Prostate gland (tissue), 2 donors: ENCODE data around the gene BIN2. TPM values are rescaled to one million over a fixed set of nuclear protein-coding genes. Genes with fewer than 3 reads are reported as not detected.

Source experiments
- DNase-seq: peaks from one replicate; pipeline ENCODE4 v3.0.0-alpha.2; 2019; ENCODE audit warnings: low spot score
- H3K27ac ChIP-seq, 2 donors: fragments of 200-600 bp; sonication (generic); 2 replicates each; pipeline ENCODE4 v1.5.1; 2017 to 2019
- H3K27me3 ChIP-seq: fragments of 200-600 bp; sonication (generic); replicated peaks from 2 replicates; pipeline ENCODE4 v1.5.1; 2019; ENCODE audit not compliant: insufficient read depth
- H3K36me3 ChIP-seq, 2 donors: fragments of 200-600 bp; sonication (generic); 1 replicate in 1 of 2; 2 replicates in 1 of 2; pipeline versions ENCODE4 v1.5.1 to v1.8.1; 2017 to 2019
- H3K4me1 ChIP-seq: fragments of 200-600 bp; sonication (generic); replicated peaks from 2 replicates; pipeline ENCODE4 v1.5.1; 2019
- H3K4me3 ChIP-seq, 2 donors: fragments of 200-600 bp; sonication (generic); 2 replicates each; pipeline ENCODE4 v1.5.1; 2017 to 2019
- H3K9me3 ChIP-seq: fragments of 200-600 bp; sonication (generic); 2 replicates; pipeline ENCODE4 v1.5.1; 2017
- POLR2A ChIP-seq: fragments of 450-650 bp; IDR thresholded peaks from one replicate; pipeline ENCODE4 v1.6.1; 2016; ENCODE audit warnings: antibody characterized with exemption, mild to moderate bottlenecking
- POLR2AphosphoS5 ChIP-seq: sonication (generic); formaldehyde crosslinking; IDR thresholded peaks from one replicate; pipeline ENCODE4 v1.6.1; 2017; ENCODE audit warnings: antibody characterized with exemption
- WGBS: methylation state at CpG from one replicate; pipeline ENCODE4 v1.1.5; 2018; 5-methylcytosine and 5-hydroxymethylcytosine counted together
- intact Hi-C: fragments of 100-400 bp; cut with DNase I; formaldehyde crosslinking; loops from one replicate; pipeline ENCODE4 v1.14.2; 2022
- total RNA-seq, 2 donors: library from RNA; depleted of rRNA; stranded (reverse); fragments of >200 nt; gene quantifications; one replicate each; pipeline ENCODE4 v1.1.0, GENCODE V29; 2016
- TF ChIP-seq, protein P1 (sequence below), 4 experiments: fragments of 200-600 bp in 2 of 4; fragments of 450-650 bp in 2 of 4; sonication (generic) in 2 of 4; IDR thresholded peaks; 1 replicate in 3 of 4; 2 replicates in 1 of 4; pipeline ENCODE4 v1.5.1; 2016 to 2019; ENCODE audit warnings: antibody characterized with exemption in 4 of 4, mild to moderate bottlenecking in 2 of 4, moderate library complexity in 2 of 4

Gene BIN2
- total RNA-seq, 2 donors from 2014 or later = 2.6 to 5.5 TPM

DNA sequence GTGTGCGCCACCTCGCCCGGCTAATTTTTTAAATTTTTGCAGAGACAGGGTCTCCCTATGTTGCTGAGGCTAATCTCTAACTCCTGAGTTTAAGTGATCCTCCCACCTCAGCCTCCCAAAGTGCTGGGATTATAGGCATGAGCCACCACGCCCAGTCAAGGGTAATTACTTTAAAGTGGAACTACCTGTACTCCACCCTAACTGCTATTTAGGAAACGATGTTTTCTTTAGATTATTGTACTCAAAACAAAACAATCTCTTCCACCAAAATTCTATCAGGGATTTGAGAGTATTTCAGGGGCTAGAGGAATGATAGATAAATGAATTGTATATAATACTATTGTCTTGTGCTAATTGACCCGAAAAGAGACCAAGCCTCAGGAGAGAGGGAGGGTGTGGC is 9.6 kb upstream of the BIN2 start:
- Histone ChIP-seq H3K36me3 (no peaks in the 10 kb centered on the region), H3K9me3 (no peaks in the 10 kb centered on the region), H3K27ac (no peak overlapping the region), H3K4me3 (no peak overlapping the region), H3K27me3 (no peaks in the 10 kb centered on the region), H3K4me1 (no peaks in the 10 kb centered on the region)
- intact Hi-C loops = no loop called here
- no peak for DNase-seq
- 73% methylated on average over 6 of the region's 6 CpGs for WGBS
- TF ChIP-seq POLR2AphosphoS5 = no peak

DNA sequence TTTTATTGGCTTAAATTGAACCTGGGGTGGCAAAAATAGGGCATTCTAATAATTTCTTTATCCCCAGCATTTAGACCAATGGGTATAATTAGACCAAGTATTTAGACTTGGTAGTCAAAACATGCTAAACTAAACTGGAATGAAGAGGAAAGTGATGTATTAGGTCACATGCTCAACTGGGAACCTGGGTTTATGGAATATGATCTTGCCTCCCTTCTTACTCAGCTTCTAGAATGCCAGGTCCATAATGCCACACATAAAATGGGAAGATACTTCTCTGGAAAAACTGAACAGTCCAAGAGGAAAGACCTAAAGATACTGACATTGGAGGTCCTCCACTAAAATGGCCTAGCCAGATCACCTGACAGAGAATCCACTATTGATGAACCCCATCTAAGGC is 6.2 kb upstream of the BIN2 start:
- TF ChIP-seq, protein P1, sequence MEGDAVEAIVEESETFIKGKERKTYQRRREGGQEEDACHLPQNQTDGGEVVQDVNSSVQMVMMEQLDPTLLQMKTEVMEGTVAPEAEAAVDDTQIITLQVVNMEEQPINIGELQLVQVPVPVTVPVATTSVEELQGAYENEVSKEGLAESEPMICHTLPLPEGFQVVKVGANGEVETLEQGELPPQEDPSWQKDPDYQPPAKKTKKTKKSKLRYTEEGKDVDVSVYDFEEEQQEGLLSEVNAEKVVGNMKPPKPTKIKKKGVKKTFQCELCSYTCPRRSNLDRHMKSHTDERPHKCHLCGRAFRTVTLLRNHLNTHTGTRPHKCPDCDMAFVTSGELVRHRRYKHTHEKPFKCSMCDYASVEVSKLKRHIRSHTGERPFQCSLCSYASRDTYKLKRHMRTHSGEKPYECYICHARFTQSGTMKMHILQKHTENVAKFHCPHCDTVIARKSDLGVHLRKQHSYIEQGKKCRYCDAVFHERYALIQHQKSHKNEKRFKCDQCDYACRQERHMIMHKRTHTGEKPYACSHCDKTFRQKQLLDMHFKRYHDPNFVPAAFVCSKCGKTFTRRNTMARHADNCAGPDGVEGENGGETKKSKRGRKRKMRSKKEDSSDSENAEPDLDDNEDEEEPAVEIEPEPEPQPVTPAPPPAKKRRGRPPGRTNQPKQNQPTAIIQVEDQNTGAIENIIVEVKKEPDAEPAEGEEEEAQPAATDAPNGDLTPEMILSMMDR (IDR thresholded peaks at IDR 0.05) = no peak
- TF ChIP-seq POLR2A (no peak), POLR2AphosphoS5 (no peak)
- Histone ChIP-seq H3K4me1 (no peaks in the 10 kb centered on the region), H3K36me3 (no peaks in the 10 kb centered on the region), H3K9me3 (no peaks in the 10 kb centered on the region), H3K27ac (no peak overlapping the region), H3K27me3 (no peaks in the 10 kb centered on the region), H3K4me3 (no peak overlapping the region)
- intact Hi-C loops = no loop called here
- DNase-seq = no peak

DNA sequence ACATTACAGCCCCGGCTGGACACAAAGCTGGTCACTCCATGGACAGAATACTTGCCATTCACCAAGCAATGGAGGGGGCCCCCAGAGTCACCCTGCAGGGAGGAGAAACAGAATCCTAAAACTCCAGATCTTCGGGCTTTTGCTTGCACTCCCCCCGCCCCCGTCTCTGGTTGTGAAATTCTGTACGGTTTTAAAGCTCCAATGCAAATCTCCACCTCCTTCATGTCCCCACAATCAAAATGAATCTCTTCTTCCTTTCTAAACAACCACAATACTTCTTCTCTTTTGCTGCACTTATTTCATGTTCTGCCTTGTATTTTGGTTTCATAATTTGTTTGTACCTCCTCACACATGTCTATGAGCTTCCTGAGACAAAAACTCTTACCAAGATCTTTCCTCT is 5.8 kb upstream of the BIN2 start:
- H3K9me3 ChIP-seq = no peaks in the 10 kb centered on the region
- no peaks in the 10 kb centered on the region for H3K4me1 ChIP-seq
- H3K27me3 ChIP-seq = no peaks in the 10 kb centered on the region
- TF ChIP-seq POLR2A = no peak
- no peak for TF ChIP-seq POLR2AphosphoS5
- TF ChIP-seq, protein P1 (IDR thresholded peaks at IDR 0.05) = no peak
- no peak overlapping the region for H3K4me3 ChIP-seq
- H3K27ac ChIP-seq = no peak overlapping the region
- 69% methylated on average over 5 of the region's 5 CpGs for WGBS
- no peak for DNase-seq
- H3K36me3 ChIP-seq = no peaks in the 10 kb centered on the region
- intact Hi-C loops = no loop called here

DNA sequence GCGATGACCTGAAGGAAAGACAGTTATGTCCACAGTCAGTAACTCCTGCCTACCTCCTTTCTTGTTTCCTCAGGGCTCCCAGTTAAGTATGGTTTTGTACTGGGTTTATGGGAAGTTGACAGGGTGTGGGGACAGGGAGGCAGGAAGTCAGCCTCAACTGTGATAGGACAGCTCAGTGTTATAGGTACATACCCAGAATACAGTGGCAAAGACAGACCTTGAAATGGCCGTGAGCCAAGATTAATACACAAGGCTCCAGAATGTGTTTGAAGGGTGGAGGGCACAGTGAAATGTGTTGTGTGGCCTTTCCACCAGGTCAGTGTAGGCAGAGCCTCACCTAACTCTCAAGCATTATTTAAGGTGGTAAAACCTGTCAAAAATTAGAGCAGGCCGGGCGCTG is 4.6 kb upstream of the BIN2 start:
- Histone ChIP-seq H3K36me3 (no peaks in the 10 kb centered on the region), H3K9me3 (no peaks in the 10 kb centered on the region), H3K4me3 (no peak overlapping the region), H3K27ac (no peak overlapping the region), H3K27me3 (no peaks in the 10 kb centered on the region), H3K4me1 (no peaks in the 10 kb centered on the region)
- 89% methylated on average over 4 of the region's 4 CpGs for WGBS
- DNase-seq = no peak
- intact Hi-C loops = no loop called here
- TF ChIP-seq, protein P1 (IDR thresholded peaks at IDR 0.05) = no peak
- TF ChIP-seq POLR2AphosphoS5 (no peak), POLR2A (no peak)

DNA sequence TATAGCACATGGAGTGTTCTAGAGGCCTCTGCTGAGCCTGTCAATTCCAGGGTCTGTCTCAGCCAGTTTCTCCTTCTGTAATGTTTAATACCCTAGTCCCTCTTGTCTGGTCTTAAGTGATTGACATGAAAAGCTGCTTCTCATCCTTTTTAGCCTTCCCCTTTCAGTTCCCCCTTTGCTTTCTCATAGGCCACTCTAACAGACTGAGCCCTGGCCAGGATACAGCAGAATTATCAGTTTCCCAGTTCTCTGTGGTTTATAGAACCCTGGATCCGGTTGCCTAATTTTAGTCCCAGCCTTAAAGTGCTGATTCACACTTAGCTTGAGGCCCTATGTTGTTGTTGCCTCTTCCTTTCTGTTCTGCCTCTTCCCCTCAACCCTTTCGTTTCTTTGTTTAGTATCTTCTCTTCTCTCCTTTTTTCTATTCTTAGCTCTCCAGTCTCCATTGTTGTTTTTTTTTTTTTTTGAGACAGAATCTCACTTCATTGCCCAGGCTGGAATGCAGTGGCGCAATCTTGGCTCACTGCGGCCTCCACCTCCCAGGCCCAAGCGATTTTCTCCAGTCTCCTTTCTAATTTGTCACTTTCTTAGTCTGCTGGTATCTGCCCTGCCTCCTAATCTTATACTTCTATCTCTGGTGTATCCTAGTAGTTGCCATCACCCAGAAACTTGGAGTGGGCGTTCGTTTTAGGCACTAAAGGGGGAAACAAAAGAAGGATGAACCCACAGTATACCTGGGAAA is 2.9 kb upstream of the BIN2 start:
- intact Hi-C loops = no loop called here
- no peak for DNase-seq
- Histone ChIP-seq H3K4me3 (no peak overlapping the region), H3K27me3 (no peaks in the 10 kb centered on the region), H3K4me1 (no peaks in the 10 kb centered on the region), H3K9me3 (no peaks in the 10 kb centered on the region), H3K27ac (no peak overlapping the region), H3K36me3 (no peaks in the 10 kb centered on the region)
- WGBS = 67% methylated on average over 7 of the region's 7 CpGs
- TF ChIP-seq POLR2AphosphoS5 (no peak), POLR2A (no peak)
- TF ChIP-seq, protein P1 (IDR thresholded peaks at IDR 0.05) = no peak
